KMS-11 (cell line): ENCODE results near the gene MED1.
"Not testable (repeated sequence)": the region's sequence is repeated elsewhere in the genome, so short reads cannot be mapped to it uniquely, and the experiment has no call there.

Experiments used
- H2AFZ ChIP-seq: fragments of 200-600 bp; sonication (generic); 2 replicates; pipeline ENCODE4 v1.6.1; 2016; ENCODE audit warnings: antibody characterized with exemption, mixed run types, low read depth
- H3K27ac ChIP-seq: fragments of 200-600 bp; sonication (generic); 2 replicates; pipeline ENCODE4 v1.6.1; 2016; ENCODE audit warnings: mild to moderate bottlenecking, mixed run types
- H3K27me3 ChIP-seq: fragments of 200-600 bp; sonication (generic); 2 replicates; pipeline ENCODE4 v1.6.1; 2017; ENCODE audit warnings: mild to moderate bottlenecking, low read depth, mixed run types, moderate library complexity; ENCODE audit not compliant: insufficient read depth
- H3K36me3 ChIP-seq: fragments of 200-600 bp; sonication (generic); 2 replicates; pipeline ENCODE4 v1.6.1; 2017; ENCODE audit warnings: mild to moderate bottlenecking, mixed run types; ENCODE audit not compliant: insufficient read depth
- H3K4me1 ChIP-seq: fragments of 200-600 bp; sonication (generic); 2 replicates; pipeline ENCODE4 v1.6.1; 2016; ENCODE audit warnings: mild to moderate bottlenecking, low read depth, mixed run types; ENCODE audit not compliant: poor library complexity, severe bottlenecking
- H3K4me2 ChIP-seq: fragments of 200-600 bp; sonication (generic); 2 replicates; pipeline ENCODE4 v1.7.0; 2016; ENCODE audit warnings: mild to moderate bottlenecking, mixed run types
- H3K4me3 ChIP-seq: fragments of 200-600 bp; sonication (generic); IDR thresholded peaks from 2 replicates; pipeline ENCODE4 v1.6.1; 2017; ENCODE audit warnings: low read depth, low read length, mixed read lengths; ENCODE audit not compliant: insufficient read depth
- H3K79me2 ChIP-seq: fragments of 200-600 bp; sonication (generic); 2 replicates; pipeline ENCODE4 v1.6.1; 2016; ENCODE audit warnings: low read depth, mixed run types; ENCODE audit not compliant: insufficient read depth
- H3K9ac ChIP-seq: fragments of 200-600 bp; sonication (generic); 2 replicates; pipeline ENCODE4 v1.6.1; 2016; ENCODE audit warnings: mild to moderate bottlenecking, mixed run types
- H4K20me1 ChIP-seq: fragments of 200-600 bp; sonication (generic); 2 replicates; pipeline ENCODE4 v1.6.1; 2016; ENCODE audit warnings: mild to moderate bottlenecking, mixed run types; ENCODE audit not compliant: insufficient read depth
- TF ChIP-seq, protein P1 (sequence below): fragments of 200-600 bp; sonication (generic); conservative IDR thresholded peaks from 2 replicates; pipeline ENCODE4 v1.6.1; 2017; ENCODE audit warnings: low read depth, mild to moderate bottlenecking, antibody characterized with exemption, low read length, moderate library complexity, mixed read lengths

The MED1 gene

DNA sequence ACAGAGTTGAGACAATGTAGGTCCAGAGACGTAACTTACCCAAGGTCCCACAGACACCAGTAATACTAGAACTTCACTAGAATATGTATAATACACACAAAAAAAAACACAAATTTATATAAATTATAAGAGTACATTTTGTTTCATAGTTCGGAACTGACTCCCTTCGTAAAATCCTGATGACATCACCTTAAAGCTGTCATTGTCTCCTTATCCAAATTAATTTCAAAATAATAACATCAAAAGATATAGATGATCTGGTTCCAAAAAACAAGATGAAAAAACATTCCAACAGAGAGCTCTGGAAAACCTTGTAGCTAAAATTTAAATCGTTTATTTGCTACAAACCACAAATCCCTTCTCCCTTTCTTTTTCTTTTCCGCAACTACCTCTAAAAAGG lies 59.6 kb downstream of the MED1 start:
- Histone ChIP-seq H3K9ac (no peak overlapping the region), H3K4me1 (peaks cover 6% of the 10 kb centered on the region), H3K27ac (no peak overlapping the region), H3K4me3 (no peak overlapping the region), H3K79me2 (no peaks in the 10 kb centered on the region), H3K27me3 (no peaks in the 10 kb centered on the region), H2AFZ (no peak overlapping the region), H3K36me3 (no peaks in the 10 kb centered on the region), H3K4me2 (no peak overlapping the region), H4K20me1 (no peaks in the 10 kb centered on the region)
- TF ChIP-seq, protein P1, sequence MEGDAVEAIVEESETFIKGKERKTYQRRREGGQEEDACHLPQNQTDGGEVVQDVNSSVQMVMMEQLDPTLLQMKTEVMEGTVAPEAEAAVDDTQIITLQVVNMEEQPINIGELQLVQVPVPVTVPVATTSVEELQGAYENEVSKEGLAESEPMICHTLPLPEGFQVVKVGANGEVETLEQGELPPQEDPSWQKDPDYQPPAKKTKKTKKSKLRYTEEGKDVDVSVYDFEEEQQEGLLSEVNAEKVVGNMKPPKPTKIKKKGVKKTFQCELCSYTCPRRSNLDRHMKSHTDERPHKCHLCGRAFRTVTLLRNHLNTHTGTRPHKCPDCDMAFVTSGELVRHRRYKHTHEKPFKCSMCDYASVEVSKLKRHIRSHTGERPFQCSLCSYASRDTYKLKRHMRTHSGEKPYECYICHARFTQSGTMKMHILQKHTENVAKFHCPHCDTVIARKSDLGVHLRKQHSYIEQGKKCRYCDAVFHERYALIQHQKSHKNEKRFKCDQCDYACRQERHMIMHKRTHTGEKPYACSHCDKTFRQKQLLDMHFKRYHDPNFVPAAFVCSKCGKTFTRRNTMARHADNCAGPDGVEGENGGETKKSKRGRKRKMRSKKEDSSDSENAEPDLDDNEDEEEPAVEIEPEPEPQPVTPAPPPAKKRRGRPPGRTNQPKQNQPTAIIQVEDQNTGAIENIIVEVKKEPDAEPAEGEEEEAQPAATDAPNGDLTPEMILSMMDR = no peak

DNA sequence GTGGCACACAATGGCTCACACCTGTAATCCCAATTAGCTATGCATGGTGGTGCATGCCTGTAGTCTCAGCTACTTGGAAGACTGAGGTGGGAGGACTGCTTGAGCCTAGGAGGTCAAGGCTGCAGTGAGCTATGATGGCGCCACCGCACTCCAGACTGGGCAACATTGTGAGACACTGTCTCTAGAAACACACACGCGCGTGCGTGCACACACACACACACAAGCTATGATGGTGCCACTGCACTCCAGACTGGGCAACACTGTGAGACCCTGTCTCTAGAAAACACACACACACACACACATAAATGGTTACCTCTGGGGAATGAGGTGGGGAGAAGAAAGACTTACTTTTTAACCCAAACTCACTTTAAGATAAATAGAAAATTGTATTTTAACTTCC lies 66.0 kb downstream of the MED1 start:
- Histone ChIP-seq H3K27ac (no peak overlapping the region), H3K4me1 (no peaks in the 10 kb centered on the region), H3K79me2 (no peaks in the 10 kb centered on the region), H2AFZ (no peak overlapping the region), H3K4me3 (no peak overlapping the region), H3K36me3 (no peaks in the 10 kb centered on the region), H4K20me1 (no peaks in the 10 kb centered on the region), H3K27me3 (no peaks in the 10 kb centered on the region), H3K4me2 (no peak overlapping the region), H3K9ac (no peak overlapping the region)
- TF ChIP-seq, protein P1 = no peak

DNA sequence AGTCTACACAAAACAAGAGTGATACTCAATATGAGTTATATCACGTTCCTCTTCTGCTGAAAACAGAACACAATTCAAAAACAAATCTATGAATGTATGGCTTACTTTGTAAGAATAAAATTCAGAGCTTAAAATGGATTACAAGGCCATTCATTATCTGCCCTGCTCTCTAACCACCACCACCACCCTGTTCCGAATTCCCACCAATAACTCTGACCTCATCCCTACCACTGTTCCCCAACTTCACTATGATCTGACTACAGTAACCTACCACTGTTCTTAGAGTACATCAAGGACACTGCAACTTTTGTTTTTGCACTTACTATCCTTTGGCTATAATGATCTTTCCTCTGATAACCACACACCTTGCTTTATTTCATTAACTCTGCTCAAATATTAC lies 70.9 kb downstream of the MED1 start:
- no peak overlapping the region for H3K27ac ChIP-seq
- TF ChIP-seq, protein P1 = no peak
- H2AFZ ChIP-seq = no peak overlapping the region
- no peaks in the 10 kb centered on the region for H4K20me1 ChIP-seq
- H3K27me3 ChIP-seq = no peaks in the 10 kb centered on the region
- H3K4me2 ChIP-seq = no peak overlapping the region
- no peak overlapping the region for H3K9ac ChIP-seq
- no peak overlapping the region for H3K4me3 ChIP-seq
- no peaks in the 10 kb centered on the region; the same call in 1 of the 2 replicates for H3K79me2 ChIP-seq
- H3K36me3 ChIP-seq = no peaks in the 10 kb centered on the region
- no peaks in the 10 kb centered on the region for H3K4me1 ChIP-seq

DNA sequence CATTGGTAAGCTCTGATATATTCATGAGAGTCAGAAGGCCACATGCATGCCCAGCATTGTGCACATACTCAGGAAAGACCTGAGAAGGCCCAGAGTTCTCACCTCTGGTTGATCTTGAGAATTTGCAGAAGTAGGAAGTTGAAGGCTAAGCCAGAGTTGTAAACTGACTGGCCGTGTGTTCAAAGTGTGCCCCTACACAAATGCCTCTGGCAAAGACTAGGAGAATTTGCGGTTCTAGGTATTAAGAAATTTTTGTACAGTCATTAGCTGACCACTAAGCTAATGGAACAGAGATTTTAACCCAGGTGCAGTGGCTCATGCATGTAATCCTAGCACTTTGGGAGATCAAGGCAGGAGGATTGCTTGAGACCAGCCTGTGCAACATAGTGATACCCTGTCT lies 74.6 kb downstream of the MED1 start:
- H3K79me2 ChIP-seq = no peaks in the 10 kb centered on the region; the same call in 1 of the 2 replicates
- H2AFZ ChIP-seq = no peak overlapping the region
- H3K9ac ChIP-seq = no peak overlapping the region
- H3K4me1 ChIP-seq = no peaks in the 10 kb centered on the region
- no peak overlapping the region for H3K27ac ChIP-seq
- H3K4me3 ChIP-seq = no peak overlapping the region
- H3K27me3 ChIP-seq = no peaks in the 10 kb centered on the region
- no peaks in the 10 kb centered on the region for H3K36me3 ChIP-seq
- no peaks in the 10 kb centered on the region for H4K20me1 ChIP-seq
- TF ChIP-seq, protein P1 = no peak
- H3K4me2 ChIP-seq = no peak overlapping the region

DNA sequence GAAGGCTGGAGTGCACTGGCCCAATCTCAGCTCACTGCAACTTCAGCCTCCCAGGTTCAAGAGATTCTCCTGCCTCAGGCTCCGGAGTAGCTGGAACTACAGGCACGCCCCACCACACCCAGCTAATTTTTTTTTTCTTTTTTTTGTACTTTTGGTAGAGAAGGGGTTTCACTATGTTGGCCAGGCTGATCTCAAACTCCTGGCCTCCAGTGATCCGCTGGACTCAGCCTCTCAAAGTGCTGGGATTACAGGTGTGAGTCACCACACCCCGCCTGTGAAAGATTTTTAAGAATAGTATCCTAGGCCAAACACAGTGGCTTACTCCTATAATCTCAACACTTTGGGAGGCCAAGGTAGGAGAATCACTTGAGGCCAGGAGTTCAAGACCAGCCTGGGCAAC lies 83.3 kb downstream of the MED1 start:
- not testable (repeated sequence) for H3K79me2 ChIP-seq, H4K20me1 ChIP-seq, H3K4me1 ChIP-seq, H3K4me3 ChIP-seq, H3K27me3 ChIP-seq, H3K27ac ChIP-seq, H2AFZ ChIP-seq, H3K9ac ChIP-seq, H3K4me2 ChIP-seq, H3K36me3 ChIP-seq
